Small intestine (tissue), 7 donors: ENCODE measurements around the gene SPATA20. TPM values are rescaled to one million over a fixed set of nuclear protein-coding genes. Genes with fewer than 3 reads are reported as not detected.
A peak's percentile ranks its signal among the peaks of the same experiment; 100 is the strongest.

ENCODE experiments used
- DNase-seq, 2 donors: peaks; one replicate each; pipeline versions ENCODE4 v3.0.0 to v3.0.0-alpha.2; 2013
- FAIRE-seq: peaks from 2 replicates; lab custom pipeline; 2012; peaks lifted over from hg19 to GRCh38; lab: Jason Lieb, UNC
- H3K27ac ChIP-seq, 3 donors: one replicate each; pipeline ENCODE4 v1.5.1; 2013; ENCODE audit warnings: low read length in 2 of 3, mild to moderate bottlenecking in 2 of 3, control low read depth in 1 of 3, inconsistent platforms in 1 of 3, low read depth in 1 of 3, moderate library complexity in 1 of 3
- H3K27me3 ChIP-seq, 3 donors: one replicate each; pipeline ENCODE4 v1.6.1; 2013; ENCODE audit warnings: low read length in 3 of 3, inconsistent platforms in 1 of 3; ENCODE audit not compliant: control insufficient read depth in 3 of 3, insufficient read depth in 3 of 3
- H3K36me3 ChIP-seq, 3 donors: one replicate each; pipeline ENCODE4 v1.6.1; 2013; ENCODE audit warnings: low read length in 3 of 3, inconsistent platforms in 1 of 3, low read depth in 1 of 3, mild to moderate bottlenecking in 1 of 3, moderate library complexity in 1 of 3; ENCODE audit not compliant: control insufficient read depth in 3 of 3, insufficient read depth in 2 of 3
- H3K4me1 ChIP-seq, 3 donors: one replicate each; pipeline ENCODE4 v1.6.1; 2013; ENCODE audit warnings: low read length in 2 of 3, inconsistent platforms in 1 of 3, low read depth in 1 of 3, mild to moderate bottlenecking in 1 of 3, moderate library complexity in 1 of 3; ENCODE audit not compliant: control insufficient read depth in 3 of 3, insufficient read depth in 2 of 3
- H3K4me3 ChIP-seq, 3 donors: one replicate each; pipeline ENCODE4 v1.5.1; 2013; ENCODE audit warnings: low read length in 3 of 3, control low read depth in 1 of 3, inconsistent platforms in 1 of 3, low read depth in 1 of 3, mild to moderate bottlenecking in 1 of 3, moderate library complexity in 1 of 3
- H3K9me3 ChIP-seq, 2 donors: one replicate each; pipeline ENCODE4 v1.6.1; 2013; ENCODE audit warnings: low read depth in 1 of 2, low read length in 1 of 2; ENCODE audit not compliant: control insufficient read depth in 2 of 2, insufficient read depth in 1 of 2
- WGBS, 3 donors: extraction: QIAGEN DNeasy Blood & Tissue Kit; methylation state at CpG; one replicate each; pipeline ENCODE4 v1.1.7; 2013; 5-methylcytosine and 5-hydroxymethylcytosine counted together
- polyA plus RNA-seq, 4 donors: library from polyadenylated mRNA; stranded (reverse) in 3 of 4; unstranded in 1 of 4; fragments of 200-250 nt in 3 of 4; fragments of 120-200 nt in 1 of 4; gene quantifications; one replicate each; pipeline versions ENCODE4 v1.2.1 to v1.2.3, GENCODE V29; 2013
- donor health status: healthy with polysubstance abuse.
- donor health status: control.
- donor health status: control.
- donor health status: Bipolar disorder and iron deficiency.
- donor health status: healthy.

The SPATA20 gene
- polyA plus RNA-seq, 4 donors, result 7.0 to 67.0 (median 23.6) TPM

DNA sequence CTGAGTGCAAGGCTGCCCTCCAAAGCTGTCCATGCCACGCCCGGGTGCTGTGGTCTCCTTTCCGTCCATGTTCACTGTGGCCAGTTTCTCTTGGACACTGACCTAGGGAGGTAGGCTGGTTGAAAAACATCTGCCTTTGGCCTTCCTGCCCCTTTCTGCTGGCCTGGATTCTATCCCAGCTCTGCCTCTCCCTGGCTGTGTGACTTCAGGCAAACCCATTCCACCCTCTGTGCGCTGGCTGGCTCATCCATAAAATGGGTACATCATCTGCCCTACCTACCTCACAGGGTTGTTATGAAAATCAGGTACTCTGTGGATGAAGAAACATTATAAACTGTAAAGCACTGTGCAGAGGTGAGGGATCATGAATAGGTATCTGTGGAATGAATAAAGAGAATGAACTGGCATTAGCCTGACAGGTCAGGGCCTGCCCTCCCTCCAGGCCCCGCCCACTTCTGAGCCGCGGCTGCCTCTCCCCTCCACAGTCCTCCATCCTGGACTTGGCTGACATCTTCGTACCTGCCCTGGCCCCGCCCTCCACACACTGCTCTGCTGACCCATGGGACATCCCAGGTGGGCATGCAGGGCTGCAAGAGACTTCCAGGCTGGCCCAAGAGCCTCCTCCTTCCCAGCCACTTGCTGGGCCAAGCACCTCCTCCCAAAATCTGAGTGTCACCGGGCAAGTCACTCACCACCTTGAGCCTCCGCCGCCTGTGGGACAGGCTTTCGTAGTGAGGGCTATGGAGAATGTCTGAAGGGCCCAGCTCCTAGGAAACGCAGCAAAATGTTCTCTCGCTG, 7.0 kb upstream of the SPATA20 start:
- Histone ChIP-seq H3K27ac (peak overlapping the region in 2 of 3 donors; percentile 3 to 21), H3K27me3 (no peaks in the 10 kb centered on the region), H3K36me3 (peaks cover 0 to 20% (median 0%) of the 10 kb centered on the region in 3 donors), H3K4me3 (no peak overlapping the region), H3K4me1 (peaks cover 0 to 50% (median 7%) of the 10 kb centered on the region in 3 donors), H3K9me3 (no peaks in the 10 kb centered on the region)
- peak; percentile 50 to 75 for DNase-seq
- 68 to 72% (median 68%) methylated on average over 15 of the region's 15 CpGs for WGBS, 3 donors
- no peak for FAIRE-seq

DNA sequence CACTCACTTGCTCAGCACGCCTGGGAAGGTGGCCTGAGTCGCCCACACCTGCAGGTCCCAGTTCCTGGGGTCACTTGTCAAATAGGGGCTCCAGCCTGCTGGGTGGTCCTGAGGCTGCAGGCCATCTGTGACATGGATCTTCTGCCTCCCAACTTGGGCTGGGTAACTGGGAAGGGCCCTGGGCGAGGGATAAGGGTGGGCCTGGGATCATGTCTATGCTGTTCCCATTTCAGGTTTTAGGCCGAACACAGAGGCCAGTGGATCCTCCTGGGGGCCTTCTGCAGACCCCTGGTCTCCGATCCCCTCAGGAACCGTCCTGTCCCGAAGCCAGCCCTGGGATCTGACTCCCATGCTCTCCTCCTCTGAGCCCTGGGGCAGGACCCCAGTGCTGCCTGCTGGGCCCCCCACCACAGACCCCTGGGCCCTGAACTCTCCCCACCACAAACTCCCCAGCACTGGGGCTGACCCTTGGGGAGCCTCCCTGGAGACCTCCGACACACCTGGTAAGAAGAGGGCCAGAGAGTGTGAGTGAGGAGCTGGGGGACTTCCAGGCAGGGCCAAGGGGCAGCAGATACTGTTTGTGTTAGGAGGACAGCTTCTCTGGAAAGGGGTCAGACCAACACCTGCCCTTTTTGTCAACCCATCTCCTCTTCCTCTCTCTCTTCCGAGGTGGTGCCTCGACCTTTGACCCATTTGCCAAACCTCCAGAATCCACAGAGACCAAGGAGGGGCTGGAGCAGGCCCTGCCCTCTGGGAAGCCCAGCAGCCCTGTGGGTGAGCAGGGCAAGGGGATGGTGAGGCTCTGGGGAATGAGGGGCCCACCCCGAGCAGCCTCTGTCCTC, 6.2 kb upstream of the SPATA20 start:
- H3K4me1 ChIP-seq, result peaks cover 0 to 50% (median 7%) of the 10 kb centered on the region in 3 donors
- H3K4me3 ChIP-seq, result no peak overlapping the region
- H3K27me3 ChIP-seq, result no peaks in the 10 kb centered on the region
- H3K27ac ChIP-seq, result peak overlapping the region; percentile 26 to 46 (median 28)
- FAIRE-seq, result no peak
- H3K36me3 ChIP-seq, result peaks cover 0 to 20% (median 0%) of the 10 kb centered on the region in 3 donors
- peak in 1 of 2 donors; percentile 47 for DNase-seq
- no peaks in the 10 kb centered on the region for H3K9me3 ChIP-seq
- WGBS, 3 donors, result 70 to 92% (median 82%) methylated on average over 9 to 11 of the region's 11 CpGs

DNA sequence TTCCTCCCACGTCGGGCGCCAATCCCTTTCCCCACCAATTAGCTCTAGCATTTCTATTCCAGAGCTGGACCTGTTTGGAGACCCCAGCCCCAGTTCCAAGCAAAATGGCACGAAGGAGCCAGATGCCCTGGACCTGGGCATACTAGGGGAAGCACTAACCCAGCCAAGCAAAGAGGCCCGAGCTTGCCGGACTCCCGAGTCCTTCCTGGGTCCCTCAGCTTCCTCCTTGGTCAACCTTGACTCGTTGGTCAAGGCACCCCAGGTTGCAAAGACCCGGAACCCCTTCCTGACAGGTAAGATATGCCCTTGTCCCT, 5.6 kb upstream of the SPATA20 start:
- WGBS, 3 donors, result 40 to 58% (median 50%) methylated on average over 8 to 9 of the region's 9 CpGs
- Histone ChIP-seq H3K9me3 (no peaks in the 10 kb centered on the region), H3K4me3 (peak overlapping the region in 2 of 3 donors; percentile 39 to 49), H3K27me3 (no peaks in the 10 kb centered on the region), H3K4me1 (peaks cover 0 to 52% (median 7%) of the 10 kb centered on the region in 3 donors), H3K27ac (peak overlapping the region; percentile 26 to 94 (median 46)), H3K36me3 (peaks cover 0 to 17% (median 0%) of the 10 kb centered on the region in 3 donors)
- DNase-seq (no peak), FAIRE-seq (no peak)

DNA sequence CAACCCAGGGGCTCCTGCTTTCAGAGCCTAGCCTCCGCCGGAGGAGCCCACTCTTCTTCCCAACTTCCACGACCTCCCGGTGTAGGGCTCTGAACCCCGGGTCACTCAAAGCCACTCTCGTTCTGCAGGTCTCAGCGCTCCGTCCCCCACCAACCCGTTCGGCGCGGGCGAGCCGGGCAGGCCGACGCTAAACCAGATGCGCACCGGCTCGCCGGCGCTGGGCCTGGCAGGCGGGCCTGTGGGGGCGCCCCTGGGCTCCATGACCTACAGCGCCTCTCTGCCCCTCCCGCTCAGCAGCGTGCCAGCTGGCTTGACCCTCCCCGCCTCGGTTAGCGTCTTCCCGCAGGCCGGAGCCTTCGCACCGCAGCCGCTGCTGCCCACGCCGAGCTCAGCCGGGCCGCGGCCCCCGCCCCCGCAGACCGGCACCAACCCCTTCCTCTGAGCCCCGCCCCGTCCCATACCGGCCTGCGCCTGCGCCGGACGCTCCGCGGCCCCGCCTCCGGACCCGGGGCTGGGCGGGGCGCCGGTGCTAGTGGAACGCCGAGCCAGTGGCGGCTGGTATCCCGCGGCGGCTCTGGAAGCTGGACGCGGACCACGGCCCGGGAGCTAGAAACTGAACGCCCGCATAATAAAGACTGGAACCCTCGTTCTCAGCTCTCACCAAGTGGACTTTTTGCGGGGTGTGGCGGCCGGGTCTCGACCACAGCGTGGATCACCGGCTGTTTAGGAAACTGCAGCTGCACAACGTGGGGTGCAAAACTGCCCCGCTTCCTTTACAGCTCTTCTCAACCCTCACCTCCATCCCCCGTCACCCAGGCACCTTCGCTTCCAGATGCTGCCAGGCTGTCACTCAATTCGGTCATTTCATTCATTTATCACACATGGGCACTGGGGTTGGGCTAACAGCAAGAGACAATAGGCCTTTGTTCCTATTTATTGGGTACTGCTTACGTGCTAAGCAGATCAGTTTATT, 5.0 kb upstream of the SPATA20 start:
- peaks cover 0 to 57% (median 7%) of the 10 kb centered on the region in 3 donors for H3K4me1 ChIP-seq
- DNase-seq (peak; percentile 88 to 94), FAIRE-seq (no peak)

DNA sequence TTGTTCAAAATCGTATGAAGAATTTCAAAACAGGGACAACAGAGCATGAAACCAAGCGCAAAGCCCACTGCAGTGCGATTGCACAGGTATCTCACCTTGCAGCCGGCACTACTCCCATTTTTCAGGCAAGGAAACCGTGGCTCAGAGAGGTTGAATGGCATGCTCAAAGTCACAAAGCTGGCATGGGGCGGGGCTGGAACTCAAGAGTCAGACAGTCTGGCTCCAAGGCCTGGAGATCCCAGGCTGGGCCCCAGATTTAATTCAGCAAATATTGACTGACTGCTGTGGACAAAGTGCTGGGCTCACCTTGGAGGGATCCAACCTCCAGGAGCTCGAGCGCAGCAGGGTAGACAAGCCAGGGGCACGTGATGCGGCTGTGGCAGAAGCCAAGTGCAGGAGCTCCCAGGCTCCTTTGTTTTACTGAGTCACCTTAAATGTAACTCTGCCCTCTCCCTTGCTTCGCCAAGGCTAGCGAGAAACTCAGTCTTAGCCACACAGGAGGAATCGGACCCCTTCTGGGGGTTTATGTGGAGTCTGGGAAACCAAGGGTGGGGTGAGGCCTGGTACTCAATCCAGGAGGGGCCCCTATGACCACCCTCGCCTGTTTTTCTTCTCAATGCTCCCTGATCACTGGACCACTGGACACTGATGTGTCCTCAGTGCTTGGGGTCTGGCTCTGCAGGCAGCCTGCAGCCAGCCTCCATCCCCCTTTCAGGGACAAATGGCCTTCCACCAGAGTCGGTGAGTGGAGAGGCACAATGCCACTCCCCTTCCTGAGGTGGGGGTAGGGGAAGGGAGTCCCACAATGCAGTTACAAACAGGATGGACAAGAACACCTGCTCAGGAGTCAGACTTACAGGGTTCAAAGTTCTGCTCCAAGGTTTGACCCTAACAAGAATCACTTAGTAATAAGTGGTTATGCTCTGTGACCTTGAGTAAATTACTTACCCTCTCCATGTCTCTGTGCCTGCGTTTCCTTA, 3.9 kb upstream of the SPATA20 start:
- Histone ChIP-seq H3K4me1 (peaks cover 0 to 56% (median 7%) of the 10 kb centered on the region in 3 donors), H3K36me3 (peaks cover 0 to 9% (median 0%) of the 10 kb centered on the region in 3 donors), H3K9me3 (no peaks in the 10 kb centered on the region), H3K27ac (peak overlapping the region; percentile 57 to 94 (median 92)), H3K4me3 (peak overlapping the region in 1 of 3 donors; percentile 70), H3K27me3 (no peaks in the 10 kb centered on the region)
- FAIRE-seq, result no peak
- 20 to 64% (median 35%) methylated on average over 16 of the region's 16 CpGs for WGBS, 3 donors
- peak; percentile 86 to 89 for DNase-seq

More for the DNA sequence above, 5.0 kb upstream of the SPATA20 start:
- Histone ChIP-seq H3K36me3 (peaks cover 0 to 14% (median 0%) of the 10 kb centered on the region in 3 donors), H3K27me3 (no peaks in the 10 kb centered on the region), H3K4me3 (peak overlapping the region; percentile 49 to 70 (median 50)), H3K9me3 (no peaks in the 10 kb centered on the region), H3K27ac (peak overlapping the region; percentile 46 to 94 (median 92))
- 3% methylated on average over 67 to 82 of the region's 82 CpGs for WGBS, 3 donors

DNA sequence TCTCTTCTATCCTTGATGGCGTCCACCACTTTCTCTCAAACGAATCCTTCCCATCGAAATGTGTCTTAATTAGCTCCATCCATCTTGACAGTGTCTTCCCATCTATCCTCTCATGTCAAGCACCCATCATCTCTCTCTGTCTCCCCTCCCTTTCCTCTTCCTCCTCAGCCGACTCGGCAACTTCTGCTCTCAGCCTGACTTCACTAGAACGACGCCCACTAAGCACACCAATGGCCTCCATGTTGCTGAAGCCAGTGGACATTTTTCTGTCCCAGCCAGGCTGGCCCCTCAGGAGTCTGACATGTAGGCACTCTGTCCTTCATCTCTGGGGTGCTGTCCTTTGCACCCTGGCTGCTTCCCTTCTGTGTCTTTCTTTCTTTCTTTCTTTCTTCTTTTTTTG, 2.5 kb upstream of the SPATA20 start:
- peaks cover 0 to 22% (median 0%) of the 10 kb centered on the region in 3 donors for H3K36me3 ChIP-seq
- DNase-seq, result no peak
- no peak overlapping the region for H3K4me3 ChIP-seq
- H3K27ac ChIP-seq, result no peak overlapping the region
- no peak for FAIRE-seq
- H3K27me3 ChIP-seq, result no peaks in the 10 kb centered on the region
- H3K4me1 ChIP-seq, result peaks cover 0 to 45% (median 7%) of the 10 kb centered on the region in 3 donors
- WGBS, 3 donors, result 73 to 78% (median 74%) methylated on average over 7 of the region's 7 CpGs
- no peaks in the 10 kb centered on the region for H3K9me3 ChIP-seq

DNA sequence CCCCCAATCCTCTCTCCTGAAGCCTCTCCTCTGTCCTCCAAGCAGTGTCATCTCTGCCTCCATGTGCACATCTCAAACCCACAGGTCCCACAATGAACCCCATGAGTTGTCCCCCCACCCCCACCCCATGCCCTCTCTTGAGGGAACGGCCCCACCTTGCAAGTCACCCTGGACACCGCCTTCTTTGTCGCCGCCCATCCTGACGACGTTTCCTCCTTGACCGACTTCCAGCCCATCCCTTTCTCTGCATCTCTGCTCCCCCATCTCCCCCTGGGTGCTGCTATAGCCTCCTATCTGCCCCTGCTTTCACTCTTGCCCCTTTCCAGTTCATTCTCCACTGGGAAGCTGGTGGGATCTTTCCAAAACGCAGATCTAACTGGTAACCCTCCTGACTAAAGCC, 1.7 kb upstream of the SPATA20 start:
- no peaks in the 10 kb centered on the region for H3K27me3 ChIP-seq
- H3K27ac ChIP-seq, result no peak overlapping the region
- FAIRE-seq, result no peak
- H3K9me3 ChIP-seq, result no peaks in the 10 kb centered on the region
- WGBS, 3 donors, result 28 to 50% (median 37%) methylated on average over 8 of the region's 8 CpGs
- peaks cover 0 to 27% (median 0%) of the 10 kb centered on the region in 3 donors for H3K36me3 ChIP-seq
- H3K4me3 ChIP-seq, result no peak overlapping the region
- peaks cover 0 to 38% (median 4%) of the 10 kb centered on the region in 3 donors for H3K4me1 ChIP-seq
- peak; percentile 21 to 32 for DNase-seq
